HG03095 (cell line): ENCODE results near the gene CACNA1S.

Experiments used
- ATAC-seq: cut with Tn5 transposase; IDR thresholded peaks from one replicate; pipeline ENCODE4 v1.9.1; 2021; ENCODE audit warnings: moderate library complexity; ENCODE audit not compliant: unreplicated experiment

CACNA1S gene

GRCh38 chr1:201119206-201120197, 7.3 kb upstream of the CACNA1S start:
- ATAC-seq: no peak

- ATAC-seq: no peak
These were observed 3.9 kb upstream of the CACNA1S start for GRCh38 chr1:201116091-201116490.

GRCh38 chr1:201115390-201115937, 3.2 kb upstream of the CACNA1S start:
- no peak for ATAC-seq

- ATAC-seq: peak; percentile 84
These were observed 2.3 kb upstream of the CACNA1S start for GRCh38 chr1:201114245-201115131.

GRCh38 chr1:201113451-201114244, 1.4 kb upstream of the CACNA1S start:
- ATAC-seq: no peak

GRCh38 chr1:201112926-201113325, 700 bp upstream of the CACNA1S start:
- ATAC-seq: no peak

GRCh38 chr1:201111672-201112071, 554 bp downstream of the CACNA1S start:
- ATAC-seq: no peak

- no peak for ATAC-seq
These were observed 1.1 kb downstream of the CACNA1S start for GRCh38 chr1:201111156-201111555.

- no peak for ATAC-seq
These were observed 1.6 kb downstream of the CACNA1S start for GRCh38 chr1:201110616-201111015.

- ATAC-seq: no peak
These were observed 2.1 kb downstream of the CACNA1S start for GRCh38 chr1:201110138-201110537.

GRCh38 chr1:201109651-201110050, 2.6 kb downstream of the CACNA1S start:
- ATAC-seq: no peak

- no peak for ATAC-seq
These were observed 3.6 kb downstream of the CACNA1S start for GRCh38 chr1:201108614-201109013.

- no peak for ATAC-seq
These were observed 6.5 kb downstream of the CACNA1S start for GRCh38 chr1:201105688-201106087.

GRCh38 chr1:201104141-201104540, 8.1 kb downstream of the CACNA1S start:
- no peak for ATAC-seq

GRCh38 chr1:201103666-201104065, 8.6 kb downstream of the CACNA1S start:
- no peak for ATAC-seq

- ATAC-seq: no peak
These were observed 11.9 kb downstream of the CACNA1S start for GRCh38 chr1:201100169-201100930.

GRCh38 chr1:201098992-201099677, 13.1 kb downstream of the CACNA1S start:
- ATAC-seq: no peak

- ATAC-seq: no peak
These were observed 15.0 kb downstream of the CACNA1S start for GRCh38 chr1:201096977-201097856.
